Large intestine (tissue), 3 donors: ENCODE measurements around the gene THEM4. TPM values are rescaled to one million over a fixed set of nuclear protein-coding genes. Genes with fewer than 3 reads are reported as not detected.

Source experiments
- DNase-seq, 2 donors: peaks; one replicate each; pipeline versions ENCODE4 v3.0.0 to v3.0.0-alpha.2; 2013
- H3K27ac ChIP-seq: one replicate; pipeline ENCODE4 v1.5.1; 2013; ENCODE audit warnings: low read length
- H3K27me3 ChIP-seq: 2 replicates; pipeline ENCODE4 v1.6.1; 2013; ENCODE audit warnings: low read length; ENCODE audit not compliant: control insufficient read depth, insufficient read depth
- H3K36me3 ChIP-seq: 2 replicates; pipeline ENCODE4 v1.6.1; 2013; ENCODE audit warnings: low read length; ENCODE audit not compliant: control insufficient read depth, insufficient read depth
- H3K4me1 ChIP-seq: one replicate; pipeline ENCODE4 v1.6.1; 2013; ENCODE audit warnings: low read length; ENCODE audit not compliant: control insufficient read depth, insufficient read depth
- H3K4me3 ChIP-seq: one replicate; pipeline ENCODE4 v1.5.1; 2013; ENCODE audit warnings: low read length
- H3K9me3 ChIP-seq: one replicate; pipeline ENCODE4 v1.6.1; 2013; ENCODE audit warnings: mild to moderate bottlenecking, low read depth, low read length, moderate library complexity; ENCODE audit not compliant: control insufficient read depth
- WGBS: methylation state at CpG from one replicate; pipeline ENCODE4 v1.1.5; 2013; ENCODE audit warnings: low lambda C conversion rate; ENCODE audit not compliant: insufficient coverage; 5-methylcytosine and 5-hydroxymethylcytosine counted together
- polyA plus RNA-seq: library from polyadenylated mRNA; unstranded; fragments of 120-200 nt; gene quantifications from one replicate; pipeline ENCODE4 v1.2.1, GENCODE V29; 2013

The THEM4 gene
- polyA plus RNA-seq, 1 donor: 40.7 TPM

- peaks cover 24% of the 10 kb centered on the region for H3K4me1 ChIP-seq
- H3K4me3 ChIP-seq: peak overlapping the region; percentile 28
- 22% methylated on average over 1 of the region's 2 CpGs for WGBS
- peak overlapping the region; percentile 89 for H3K27ac ChIP-seq
- peak in 1 of 2 donors; percentile 54 for DNase-seq
- H3K27me3 ChIP-seq: no peaks in the 10 kb centered on the region
- H3K9me3 ChIP-seq: no peaks in the 10 kb centered on the region
- no peaks in the 10 kb centered on the region for H3K36me3 ChIP-seq
Measured at GRCh38 chr1:151935894-151936602, 26.7 kb upstream of the THEM4 start.

GRCh38 chr1:151935154-151935553 is 25.8 kb upstream of the THEM4 start:
- Histone ChIP-seq H3K4me3 (no peak overlapping the region), H3K4me1 (peaks cover 17% of the 10 kb centered on the region), H3K27me3 (no peaks in the 10 kb centered on the region), H3K36me3 (no peaks in the 10 kb centered on the region), H3K9me3 (no peaks in the 10 kb centered on the region), H3K27ac (peak overlapping the region; percentile 89)
- no peak for DNase-seq
- WGBS: no CpG with 5 or more reads among the region's 3 CpGs

GRCh38 chr1:151934048-151934493 is 24.8 kb upstream of the THEM4 start:
- Histone ChIP-seq H3K36me3 (no peaks in the 10 kb centered on the region), H3K4me3 (no peak overlapping the region), H3K9me3 (no peaks in the 10 kb centered on the region), H3K27ac (peak overlapping the region; percentile 22), H3K27me3 (no peaks in the 10 kb centered on the region), H3K4me1 (peaks cover 17% of the 10 kb centered on the region)
- 10% methylated on average over 2 of the region's 3 CpGs for whole genome bisulfite sequencing
- peak; percentile 46 to 75 for DNase-seq

DNA sequence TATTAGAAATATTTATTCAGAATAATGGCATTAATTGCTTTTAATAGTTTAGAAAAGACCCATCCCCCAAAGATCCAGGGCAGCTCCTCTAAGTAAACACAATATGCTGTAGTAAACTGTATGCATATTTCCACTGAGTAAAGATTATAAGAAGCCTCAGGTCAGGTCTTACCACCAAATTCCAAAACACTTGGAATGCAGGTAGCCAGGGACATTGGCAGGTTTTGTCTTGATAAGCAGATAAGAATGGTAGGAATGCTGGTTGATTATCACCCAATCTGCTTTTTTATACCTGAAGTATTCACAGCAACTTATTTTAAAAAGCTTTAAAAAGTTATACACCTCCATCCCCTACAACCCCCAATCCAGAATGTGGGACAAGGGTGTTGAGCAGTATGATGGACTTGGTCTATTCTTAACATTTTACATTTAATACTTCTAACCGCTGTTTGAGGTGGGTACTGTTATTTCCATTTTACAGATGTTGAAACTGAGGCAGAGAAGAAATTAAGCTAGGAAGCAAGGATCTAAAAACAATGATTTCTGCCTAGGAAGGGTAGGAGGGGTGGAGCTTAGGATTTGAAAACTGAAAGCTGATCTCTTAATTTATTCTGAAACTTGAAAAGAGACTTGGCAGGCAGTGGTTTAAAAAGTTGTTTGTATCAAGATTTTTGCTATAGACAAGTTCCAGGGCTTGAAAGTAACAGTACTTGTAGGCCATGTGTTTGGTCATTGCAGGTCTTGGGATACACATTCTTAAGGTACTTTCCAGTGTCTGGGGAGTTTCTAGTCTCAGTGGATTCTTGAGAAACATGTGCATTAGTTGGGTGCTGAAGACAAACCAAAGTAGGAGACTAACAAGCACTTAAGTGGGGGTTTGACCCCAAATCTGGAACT is 15.6 kb upstream of the THEM4 start:
- H3K9me3 ChIP-seq: no peaks in the 10 kb centered on the region
- H3K27me3 ChIP-seq: no peaks in the 10 kb centered on the region
- H3K4me1 ChIP-seq: no peaks in the 10 kb centered on the region
- WGBS: 100% methylated on average over 1 of the region's 1 CpG
- H3K4me3 ChIP-seq: no peak overlapping the region
- no peak overlapping the region for H3K27ac ChIP-seq
- no peaks in the 10 kb centered on the region for H3K36me3 ChIP-seq
- DNase-seq: no peak

DNA sequence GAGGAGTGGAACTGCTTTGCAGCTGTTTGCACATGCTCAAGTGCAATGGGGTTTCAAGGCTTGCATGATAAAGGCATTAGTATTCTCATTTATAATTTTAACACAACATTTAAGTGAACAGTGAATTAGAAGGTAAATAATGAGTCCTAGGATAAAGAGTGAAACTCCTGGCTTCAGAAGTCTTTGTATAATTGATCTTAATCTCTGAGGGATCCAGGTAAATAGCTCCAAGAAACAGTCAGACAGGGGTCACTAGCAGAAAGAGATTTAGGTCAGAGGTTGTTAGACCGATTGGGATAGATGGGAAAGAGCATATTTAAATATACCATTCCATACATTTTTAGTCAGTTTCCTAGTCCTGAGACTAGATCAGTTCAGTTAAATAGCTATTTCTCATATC is 14.1 kb upstream of the THEM4 start:
- H3K27me3 ChIP-seq: no peaks in the 10 kb centered on the region
- H3K27ac ChIP-seq: no peak overlapping the region
- no peaks in the 10 kb centered on the region for H3K4me1 ChIP-seq
- H3K36me3 ChIP-seq: no peaks in the 10 kb centered on the region
- no peak overlapping the region for H3K4me3 ChIP-seq
- no peaks in the 10 kb centered on the region for H3K9me3 ChIP-seq
- no peak for DNase-seq
- WGBS: no CpG with 5 or more reads among the region's 1 CpG

DNA sequence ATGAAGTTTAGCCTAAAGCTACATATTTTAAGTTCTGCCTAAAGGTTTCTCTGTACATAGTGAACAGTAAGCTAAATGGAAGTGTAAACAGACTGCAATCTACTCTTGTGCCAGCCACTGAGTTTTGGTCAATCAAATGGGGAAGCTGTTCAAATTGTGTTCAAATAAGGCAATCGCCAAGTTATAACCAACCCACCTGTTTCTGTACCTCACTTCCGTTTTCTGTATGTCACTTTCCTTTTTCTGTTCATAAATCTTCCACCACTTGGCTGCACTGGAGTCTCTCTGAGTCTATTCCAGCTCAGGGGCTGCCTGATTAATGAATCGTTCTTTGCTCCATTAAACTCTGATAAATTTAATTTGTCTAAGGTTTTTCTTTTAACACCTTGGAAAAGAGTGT is 10.8 kb upstream of the THEM4 start:
- no peak for DNase-seq
- Histone ChIP-seq H3K4me1 (no peaks in the 10 kb centered on the region), H3K36me3 (no peaks in the 10 kb centered on the region), H3K27ac (no peak overlapping the region), H3K4me3 (no peak overlapping the region), H3K27me3 (no peaks in the 10 kb centered on the region), H3K9me3 (no peaks in the 10 kb centered on the region)
- WGBS: 60% methylated on average over 1 of the region's 3 CpGs

- Histone ChIP-seq H3K4me3 (no peak overlapping the region), H3K9me3 (no peaks in the 10 kb centered on the region), H3K27ac (no peak overlapping the region), H3K36me3 (no peaks in the 10 kb centered on the region), H3K4me1 (no peaks in the 10 kb centered on the region), H3K27me3 (no peaks in the 10 kb centered on the region)
- no CpG with 5 or more reads among the region's 6 CpGs for WGBS
- DNase-seq: no peak
Measured at GRCh38 chr1:151918819-151919610, 9.7 kb upstream of the THEM4 start.

DNA sequence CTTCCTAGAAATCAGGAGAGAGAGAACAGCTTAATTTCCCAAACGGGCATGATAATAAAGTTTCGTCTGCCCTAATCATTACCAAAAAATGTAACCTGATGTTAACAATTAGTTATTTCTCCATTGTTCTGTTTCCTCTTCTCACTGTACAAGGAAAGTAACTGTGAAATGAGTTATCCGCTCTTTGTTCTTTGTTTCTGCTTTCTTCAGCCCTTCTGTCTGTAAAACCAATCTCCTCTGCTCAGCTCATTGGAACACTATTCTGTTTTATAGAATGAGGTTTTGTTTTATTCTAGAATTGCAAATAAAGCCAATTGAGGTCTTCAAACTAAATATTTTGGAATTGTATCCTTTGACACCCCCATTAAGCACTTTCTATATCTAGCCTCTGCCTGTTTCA is 8.8 kb upstream of the THEM4 start:
- no peak overlapping the region for H3K4me3 ChIP-seq

DNA sequence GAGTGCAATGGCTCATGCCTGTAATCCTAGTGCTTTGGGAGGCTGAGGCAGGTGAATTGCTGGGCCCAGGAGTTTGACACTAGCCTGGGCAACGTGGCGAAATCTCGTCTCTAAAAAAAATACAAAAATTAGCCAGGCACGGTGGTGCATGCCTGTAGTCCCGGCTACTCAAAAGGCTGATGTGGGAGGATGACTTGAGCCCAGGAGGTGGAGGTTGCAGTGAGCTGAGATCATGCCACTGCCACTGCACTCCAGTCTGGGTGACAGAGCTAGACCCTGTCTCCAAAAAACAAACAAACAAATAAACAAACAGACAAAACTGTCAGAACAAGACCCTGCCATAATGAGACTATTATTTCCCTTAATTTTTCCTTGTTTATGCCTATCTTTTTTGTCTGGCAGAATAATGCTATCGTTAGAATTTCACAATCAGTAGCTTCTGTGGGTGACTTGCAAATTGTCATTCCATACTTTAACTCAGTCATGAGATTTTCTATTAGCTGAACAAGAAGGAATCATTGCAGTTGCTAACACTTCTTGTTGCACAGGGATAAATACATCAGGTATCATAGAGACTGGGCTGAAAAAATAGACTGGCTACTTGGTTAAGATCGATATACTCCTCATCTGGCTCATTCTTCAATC is 7.5 kb upstream of the THEM4 start:
- Histone ChIP-seq H3K27ac (no peak overlapping the region), H3K27me3 (no peaks in the 10 kb centered on the region), H3K4me3 (no peak overlapping the region), H3K36me3 (no peaks in the 10 kb centered on the region), H3K9me3 (no peaks in the 10 kb centered on the region), H3K4me1 (no peaks in the 10 kb centered on the region)
- 80% methylated on average over 1 of the region's 7 CpGs for WGBS
- DNase-seq: no peak

More for the DNA sequence above, 8.8 kb upstream of the THEM4 start:
- H3K4me1 ChIP-seq: no peaks in the 10 kb centered on the region
- 80% methylated on average over 2 of the region's 3 CpGs for WGBS
- H3K27me3 ChIP-seq: no peaks in the 10 kb centered on the region
- H3K36me3 ChIP-seq: no peaks in the 10 kb centered on the region
- H3K9me3 ChIP-seq: no peaks in the 10 kb centered on the region
- no peak overlapping the region for H3K27ac ChIP-seq
- DNase-seq: no peak
